HEK293T (cell line): Measurements from ENCODE around the gene SPATA13.

Experiments used
- ARNT ChIP-seq: fragments of 450-650 bp; IDR thresholded peaks from 2 replicates; pipeline ENCODE4 v1.6.1; 2017; ENCODE audit warnings: mild to moderate bottlenecking
- ELF4 ChIP-seq: fragments of 450-650 bp; IDR thresholded peaks from 2 replicates; pipeline ENCODE4 v1.6.1; 2017; ENCODE audit warnings: antibody characterized with exemption
- FOXA1 ChIP-seq: fragments of 450-650 bp; IDR thresholded peaks from 2 replicates; pipeline ENCODE4 v1.6.1; 2016; ENCODE audit warnings: mild to moderate bottlenecking
- FOXM1 ChIP-seq: fragments of 450-650 bp; IDR thresholded peaks from 2 replicates; pipeline ENCODE4 v1.6.1; 2017; ENCODE audit warnings: mild to moderate bottlenecking, borderline replicate concordance
- LEF1 ChIP-seq: fragments of 450-650 bp; IDR thresholded peaks from 2 replicates; pipeline ENCODE4 v1.6.1; 2017; ENCODE audit warnings: mild to moderate bottlenecking, borderline replicate concordance
- SP1 ChIP-seq: fragments of 450-650 bp; IDR thresholded peaks from 2 replicates; pipeline ENCODE4 v1.6.1; 2017
- TARDBP ChIP-seq: fragments of 450-650 bp; IDR thresholded peaks from 2 replicates; pipeline ENCODE4 v1.6.1; 2016

- TF ChIP-seq TARDBP: no peak
- TF ChIP-seq LEF1: no peak
- TF ChIP-seq SP1: no peak
- TF ChIP-seq FOXM1: no peak
- no peak for TF ChIP-seq ELF4
- no peak for TF ChIP-seq FOXA1
- no peak for TF ChIP-seq ARNT
Observed at GRCh38 chr13:24323739-24324075, 163.2 kb downstream of the SPATA13 start.
